Liver (tissue), 3 donors: Measurements from ENCODE around the gene STH.

ENCODE experiments used
- EGR1 ChIP-seq, 2 donors: IDR thresholded peaks; 2 replicates each; pipeline ENCODE4 v1.6.1; 2016 to 2018; ENCODE audit warnings: antibody characterized with exemption in 2 of 2, low read depth in 2 of 2
- HNF4A ChIP-seq, 2 donors: conservative IDR thresholded peaks; 2 replicates each; pipeline ENCODE4 v1.6.1; 2016; ENCODE audit warnings: antibody characterized with exemption in 2 of 2, mild to moderate bottlenecking in 2 of 2
- JUND ChIP-seq, 2 donors: IDR thresholded peaks; 2 replicates each; pipeline ENCODE4 v1.6.1; 2016; ENCODE audit warnings: antibody characterized with exemption in 2 of 2
- NR2F2 ChIP-seq: IDR thresholded peaks from 2 replicates; pipeline ENCODE4 v1.6.1; 2016; ENCODE audit warnings: antibody characterized with exemption
- TF ChIP-seq, protein P1 (sequence below): fragments of 150-350 bp; IDR thresholded peaks from 2 replicates; pipeline ENCODE4 v1.5.1; 2017; ENCODE audit warnings: improper control_type of control experiment, low read depth, low read length; ENCODE audit not compliant: missing input control
- TF ChIP-seq, protein P2 (sequence below): IDR thresholded peaks from 2 replicates; pipeline ENCODE4 v1.6.1; 2016; ENCODE audit warnings: antibody characterized with exemption
- TF ChIP-seq, protein P3 (sequence below): IDR thresholded peaks from 2 replicates; pipeline ENCODE4 v1.6.1; 2016; ENCODE audit warnings: antibody characterized with exemption
- TF ChIP-seq, protein P4 (sequence below): IDR thresholded peaks from 2 replicates; pipeline ENCODE4 v1.6.1; 2016; ENCODE audit warnings: antibody characterized with exemption, mild to moderate bottlenecking
- donor health status: healthy.
- donor health status: healthy.

DNA sequence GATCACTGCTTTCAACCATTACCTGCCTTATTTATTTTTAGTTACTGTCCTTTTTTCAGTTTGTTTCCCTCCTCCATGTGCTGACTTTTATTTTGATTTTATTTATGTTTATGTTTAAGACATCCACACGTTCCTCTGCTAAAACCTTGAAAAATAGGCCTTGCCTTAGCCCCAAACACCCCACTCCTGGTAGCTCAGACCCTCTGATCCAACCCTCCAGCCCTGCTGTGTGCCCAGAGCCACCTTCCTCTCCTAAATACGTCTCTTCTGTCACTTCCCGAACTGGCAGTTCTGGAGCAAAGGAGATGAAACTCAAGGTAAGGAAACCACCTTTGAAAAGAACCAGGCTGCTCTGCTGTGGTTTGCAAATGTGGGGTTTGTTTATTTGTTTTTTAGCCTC is 9.3 kb upstream of the STH start:
- TF ChIP-seq, protein P1, sequence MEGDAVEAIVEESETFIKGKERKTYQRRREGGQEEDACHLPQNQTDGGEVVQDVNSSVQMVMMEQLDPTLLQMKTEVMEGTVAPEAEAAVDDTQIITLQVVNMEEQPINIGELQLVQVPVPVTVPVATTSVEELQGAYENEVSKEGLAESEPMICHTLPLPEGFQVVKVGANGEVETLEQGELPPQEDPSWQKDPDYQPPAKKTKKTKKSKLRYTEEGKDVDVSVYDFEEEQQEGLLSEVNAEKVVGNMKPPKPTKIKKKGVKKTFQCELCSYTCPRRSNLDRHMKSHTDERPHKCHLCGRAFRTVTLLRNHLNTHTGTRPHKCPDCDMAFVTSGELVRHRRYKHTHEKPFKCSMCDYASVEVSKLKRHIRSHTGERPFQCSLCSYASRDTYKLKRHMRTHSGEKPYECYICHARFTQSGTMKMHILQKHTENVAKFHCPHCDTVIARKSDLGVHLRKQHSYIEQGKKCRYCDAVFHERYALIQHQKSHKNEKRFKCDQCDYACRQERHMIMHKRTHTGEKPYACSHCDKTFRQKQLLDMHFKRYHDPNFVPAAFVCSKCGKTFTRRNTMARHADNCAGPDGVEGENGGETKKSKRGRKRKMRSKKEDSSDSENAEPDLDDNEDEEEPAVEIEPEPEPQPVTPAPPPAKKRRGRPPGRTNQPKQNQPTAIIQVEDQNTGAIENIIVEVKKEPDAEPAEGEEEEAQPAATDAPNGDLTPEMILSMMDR, result no peak
- TF ChIP-seq, protein P2, sequence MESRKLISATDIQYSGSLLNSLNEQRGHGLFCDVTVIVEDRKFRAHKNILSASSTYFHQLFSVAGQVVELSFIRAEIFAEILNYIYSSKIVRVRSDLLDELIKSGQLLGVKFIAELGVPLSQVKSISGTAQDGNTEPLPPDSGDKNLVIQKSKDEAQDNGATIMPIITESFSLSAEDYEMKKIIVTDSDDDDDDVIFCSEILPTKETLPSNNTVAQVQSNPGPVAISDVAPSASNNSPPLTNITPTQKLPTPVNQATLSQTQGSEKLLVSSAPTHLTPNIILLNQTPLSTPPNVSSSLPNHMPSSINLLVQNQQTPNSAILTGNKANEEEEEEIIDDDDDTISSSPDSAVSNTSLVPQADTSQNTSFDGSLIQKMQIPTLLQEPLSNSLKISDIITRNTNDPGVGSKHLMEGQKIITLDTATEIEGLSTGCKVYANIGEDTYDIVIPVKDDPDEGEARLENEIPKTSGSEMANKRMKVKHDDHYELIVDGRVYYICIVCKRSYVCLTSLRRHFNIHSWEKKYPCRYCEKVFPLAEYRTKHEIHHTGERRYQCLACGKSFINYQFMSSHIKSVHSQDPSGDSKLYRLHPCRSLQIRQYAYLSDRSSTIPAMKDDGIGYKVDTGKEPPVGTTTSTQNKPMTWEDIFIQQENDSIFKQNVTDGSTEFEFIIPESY, result no peak
- TF ChIP-seq, protein P3, sequence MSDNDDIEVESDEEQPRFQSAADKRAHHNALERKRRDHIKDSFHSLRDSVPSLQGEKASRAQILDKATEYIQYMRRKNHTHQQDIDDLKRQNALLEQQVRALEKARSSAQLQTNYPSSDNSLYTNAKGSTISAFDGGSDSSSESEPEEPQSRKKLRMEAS, result no peak
- TF ChIP-seq HNF4A (conservative IDR thresholded peaks at IDR 0.05), result no peak
- no peak for TF ChIP-seq JUND (IDR thresholded peaks at IDR 0.05)
- TF ChIP-seq NR2F2, result no peak
- TF ChIP-seq, protein P4, sequence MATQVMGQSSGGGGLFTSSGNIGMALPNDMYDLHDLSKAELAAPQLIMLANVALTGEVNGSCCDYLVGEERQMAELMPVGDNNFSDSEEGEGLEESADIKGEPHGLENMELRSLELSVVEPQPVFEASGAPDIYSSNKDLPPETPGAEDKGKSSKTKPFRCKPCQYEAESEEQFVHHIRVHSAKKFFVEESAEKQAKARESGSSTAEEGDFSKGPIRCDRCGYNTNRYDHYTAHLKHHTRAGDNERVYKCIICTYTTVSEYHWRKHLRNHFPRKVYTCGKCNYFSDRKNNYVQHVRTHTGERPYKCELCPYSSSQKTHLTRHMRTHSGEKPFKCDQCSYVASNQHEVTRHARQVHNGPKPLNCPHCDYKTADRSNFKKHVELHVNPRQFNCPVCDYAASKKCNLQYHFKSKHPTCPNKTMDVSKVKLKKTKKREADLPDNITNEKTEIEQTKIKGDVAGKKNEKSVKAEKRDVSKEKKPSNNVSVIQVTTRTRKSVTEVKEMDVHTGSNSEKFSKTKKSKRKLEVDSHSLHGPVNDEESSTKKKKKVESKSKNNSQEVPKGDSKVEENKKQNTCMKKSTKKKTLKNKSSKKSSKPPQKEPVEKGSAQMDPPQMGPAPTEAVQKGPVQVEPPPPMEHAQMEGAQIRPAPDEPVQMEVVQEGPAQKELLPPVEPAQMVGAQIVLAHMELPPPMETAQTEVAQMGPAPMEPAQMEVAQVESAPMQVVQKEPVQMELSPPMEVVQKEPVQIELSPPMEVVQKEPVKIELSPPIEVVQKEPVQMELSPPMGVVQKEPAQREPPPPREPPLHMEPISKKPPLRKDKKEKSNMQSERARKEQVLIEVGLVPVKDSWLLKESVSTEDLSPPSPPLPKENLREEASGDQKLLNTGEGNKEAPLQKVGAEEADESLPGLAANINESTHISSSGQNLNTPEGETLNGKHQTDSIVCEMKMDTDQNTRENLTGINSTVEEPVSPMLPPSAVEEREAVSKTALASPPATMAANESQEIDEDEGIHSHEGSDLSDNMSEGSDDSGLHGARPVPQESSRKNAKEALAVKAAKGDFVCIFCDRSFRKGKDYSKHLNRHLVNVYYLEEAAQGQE, result no peak
- no peak for TF ChIP-seq EGR1 (IDR thresholded peaks at IDR 0.05; ENCODE audit: low read depth in 2 of 2)
